ENCODE measurements around the gene MAST3. TPM values are rescaled to one million over a fixed set of nuclear protein-coding genes. Genes with fewer than 3 reads are reported as not detected.
A peak's percentile ranks its signal among the peaks of the same experiment; 100 is the strongest.

Gene MAST3
- total RNA-seq, 1 experiment from 2014 or later: 14.1 TPM

GRCh38 chr19:18161636-18162002 is 64.0 kb downstream of the MAST3 start:
- H3K4me3 ChIP-seq: no peak overlapping the region
- CTCF ChIA-PET: interaction anchor here (0.8 kb wide), 1 partner anchor 11 kb away, joined by 3 read pairs; no protein-coding TSS in a partner anchor

GRCh38 chr19:18164072-18164471 is 66.5 kb downstream of the MAST3 start:
- peaks cover 24% of the 10 kb centered on the region; the same call in 1 of the 2 replicates for H3K36me3 ChIP-seq (ENCODE audit: low read depth)
- TF ChIP-seq CTCF (conservative IDR thresholded peaks at IDR 0.05) (no peak), EZH2 (IDR thresholded peaks at IDR 0.05; ENCODE audit: low read depth) (no peak)
- peaks cover 18% of the 10 kb centered on the region for H4K20me1 ChIP-seq (ENCODE audit: insufficient read depth)
- intact Hi-C loops (cut with micrococcal nuclease; ENCODE audit: unreplicated experiment): no loop called here
- H3K9me2 ChIP-seq (ENCODE audit: insufficient read depth): no peaks in the 10 kb centered on the region
- POLR2A ChIA-PET (ENCODE audit: unreplicated experiment): no interaction called here
- BruUV-seq (replicated peaks): no TSS peak
- no peaks in the 10 kb centered on the region for H3K79me2 ChIP-seq (ENCODE audit: low read depth)
- CTCF ChIA-PET: no interaction called here
- H3K4me3 ChIP-seq: no peak overlapping the region
- DNase-seq: no peak
- peaks cover 4% of the 10 kb centered on the region; the same call in 1 of the 2 replicates for H3K4me1 ChIP-seq (replicated peaks; ENCODE audit: insufficient read depth)
- no peak overlapping the region for H2AFZ ChIP-seq
- no peaks in the 10 kb centered on the region for H3K27me3 ChIP-seq (ENCODE audit: insufficient read depth, low read depth)
- no peak overlapping the region for H3K27ac ChIP-seq
- peaks cover 49% of the 10 kb centered on the region for H3F3A ChIP-seq (ENCODE audit: insufficient read depth, low read depth)
- no peak overlapping the region for H3K4me2 ChIP-seq
- no peaks in the 10 kb centered on the region for H3K9me3 ChIP-seq (ENCODE audit: insufficient read depth, low read depth)

More at GRCh38 chr19:18161636-18162002, 64.0 kb downstream of the MAST3 start:
- Histone ChIP-seq H4K20me1 (ENCODE audit: insufficient read depth) (peaks cover 24% of the 10 kb centered on the region), H3K27ac (no peak overlapping the region), H3K4me2 (0 out of 2 replicates have a peak overlapping the region, but pooled peaks have one; percentile 28), H3K9me2 (ENCODE audit: insufficient read depth) (no peaks in the 10 kb centered on the region), H3K4me1 (replicated peaks; ENCODE audit: insufficient read depth) (peaks cover 4% of the 10 kb centered on the region; the same call in 1 of the 2 replicates), H3K79me2 (ENCODE audit: low read depth) (peaks cover 3% of the 10 kb centered on the region), H3K27me3 (ENCODE audit: insufficient read depth, low read depth) (no peaks in the 10 kb centered on the region), H3F3A (ENCODE audit: insufficient read depth, low read depth) (peaks cover 55% of the 10 kb centered on the region), H3K36me3 (ENCODE audit: low read depth) (peaks cover 24% of the 10 kb centered on the region; the same call in 1 of the 2 replicates), H3K9me3 (ENCODE audit: insufficient read depth, low read depth) (no peaks in the 10 kb centered on the region), H2AFZ (no peak overlapping the region)
- intact Hi-C loops (cut with micrococcal nuclease; ENCODE audit: unreplicated experiment): no loop called here
- no TSS peak for BruUV-seq (replicated peaks)
- DNase-seq: no peak
- TF ChIP-seq EZH2 (IDR thresholded peaks at IDR 0.05; ENCODE audit: low read depth) (no peak), CTCF (conservative IDR thresholded peaks at IDR 0.05) (no peak; the same call in 1 of the 2 replicates)
- POLR2A ChIA-PET (ENCODE audit: unreplicated experiment): interaction anchor here (0.5 kb wide), 1 partner anchor 79 kb away, joined by 14 read pairs; no protein-coding TSS in a partner anchor

DNA sequence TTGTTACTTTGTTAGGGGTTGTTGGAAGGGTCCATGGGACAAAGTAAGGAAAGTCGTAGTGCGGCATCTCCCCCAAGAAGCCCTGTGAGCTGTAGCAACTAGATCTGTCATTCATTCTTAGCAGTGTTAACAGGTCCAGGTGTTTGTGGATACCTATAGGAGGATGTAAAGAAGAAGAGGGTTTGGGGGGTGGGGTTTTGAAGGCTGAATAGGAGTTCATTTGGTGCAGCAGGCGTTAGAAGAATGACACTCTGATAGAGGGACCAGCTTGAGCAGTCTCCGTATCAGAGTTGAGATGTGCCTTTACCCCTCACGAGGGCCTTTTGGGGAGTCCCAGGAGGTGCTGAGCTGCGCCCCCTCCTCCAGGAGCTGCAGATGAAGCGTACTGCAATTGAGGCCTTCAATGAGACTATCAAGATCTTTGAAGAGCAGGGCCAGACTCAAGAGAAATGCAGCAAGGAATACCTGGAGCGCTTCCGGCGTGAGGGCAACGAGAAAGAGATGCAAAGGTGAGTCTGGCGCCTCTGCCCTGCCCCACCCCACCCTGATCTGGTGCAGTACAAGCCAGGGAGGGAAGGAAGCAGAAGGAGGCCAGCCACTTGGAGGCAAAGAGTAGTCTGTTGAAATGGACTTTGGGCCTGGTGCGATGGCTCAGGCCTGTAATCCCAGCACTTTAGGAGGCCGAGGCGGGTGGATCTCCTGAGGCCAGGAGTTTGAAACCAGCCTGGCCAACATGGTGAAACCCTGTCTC is 68.4 kb downstream of the MAST3 start:
- intact Hi-C loops (cut with micrococcal nuclease; ENCODE audit: unreplicated experiment): no loop called here

More for the DNA sequence above, 68.4 kb downstream of the MAST3 start:
- Histone ChIP-seq H3K27me3 (ENCODE audit: insufficient read depth, low read depth) (no peaks in the 10 kb centered on the region), H3K4me1 (replicated peaks; ENCODE audit: insufficient read depth) (peaks cover 1% of the 10 kb centered on the region; the same call in 1 of the 2 replicates), H2AFZ (no peak overlapping the region), H3K36me3 (ENCODE audit: low read depth) (peaks cover 18% of the 10 kb centered on the region; the same call in 1 of the 2 replicates), H4K20me1 (ENCODE audit: insufficient read depth) (peaks cover 18% of the 10 kb centered on the region), H3K9me2 (ENCODE audit: insufficient read depth) (no peaks in the 10 kb centered on the region), H3K4me2 (no peak overlapping the region), H3K27ac (no peak overlapping the region), H3K9me3 (ENCODE audit: insufficient read depth, low read depth) (no peaks in the 10 kb centered on the region), H3K79me2 (ENCODE audit: low read depth) (no peaks in the 10 kb centered on the region), H3K4me3 (no peak overlapping the region), H3F3A (ENCODE audit: insufficient read depth, low read depth) (peaks cover 47% of the 10 kb centered on the region)
- POLR2A ChIA-PET (ENCODE audit: unreplicated experiment): no interaction called here
- no peak for TF ChIP-seq CTCF (conservative IDR thresholded peaks at IDR 0.05)
- no peak for TF ChIP-seq EZH2 (IDR thresholded peaks at IDR 0.05; ENCODE audit: low read depth)
- DNase-seq: no peak
- CTCF ChIA-PET: interaction anchor here (0.6 to 0.7 kb wide), 2 partner anchors 11 to 76 kb away, joined by 3 to 5 read pairs; no protein-coding TSS in a partner anchor
- BruUV-seq (replicated peaks): no TSS peak

All from PC-9 (cell line).